ENCODE results near the gene B3GALT6. TPM values are rescaled to one million over a fixed set of nuclear protein-coding genes. Genes with fewer than 3 reads are reported as not detected.

Gene B3GALT6
- total RNA-seq, 1 donor from 2014 or later = 15.8 TPM

- Histone ChIP-seq H3F3A (ENCODE audit: low read depth) (peaks cover 9% of the 10 kb centered on the region), H3K79me2 (ENCODE audit: low read depth) (peaks cover 8% of the 10 kb centered on the region), H3K27me3 (no peaks in the 10 kb centered on the region), H3K4me1 (peaks cover 9% of the 10 kb centered on the region), H3K36me3 (no peaks in the 10 kb centered on the region), H3K9me3 (ENCODE audit: low read depth) (no peaks in the 10 kb centered on the region), H3K9ac (no peak overlapping the region), H3K4me2 (no peak overlapping the region), H2AFZ (replicated peaks) (no peak overlapping the region), H4K20me1 (ENCODE audit: low read depth) (peaks cover 14% of the 10 kb centered on the region), H3K27ac (no peak overlapping the region), H3K4me3 (no peak overlapping the region)
- Mint-ChIP-seq H3K27ac (no peak overlapping the region), H3K36me3 (peaks cover 3% of the 10 kb centered on the region), H3K27me3 (ENCODE audit: insufficient read depth, low read depth) (peaks cover 2% of the 10 kb centered on the region), H3K4me1 (peaks cover 8% of the 10 kb centered on the region), H3K9me3 (no peaks in the 10 kb centered on the region), H3K4me3 (no peak overlapping the region)
- TF ChIP-seq EZH2 (IDR thresholded peaks at IDR 0.05) (no peak), EZH2phosphoT487 (IDR thresholded peaks at IDR 0.05) (no peak)
- DNase-seq (ENCODE audit: low spot score) = no peak
Measured at GRCh38 chr1:1239227-1239613, 7.2 kb downstream of the B3GALT6 start.

GRCh38 chr1:1239614-1240347 lies 7.7 kb downstream of the B3GALT6 start:
- TF ChIP-seq EZH2 (IDR thresholded peaks at IDR 0.05) (no peak), EZH2phosphoT487 (IDR thresholded peaks at IDR 0.05) (no peak), CTCF (IDR thresholded peaks at IDR 0.05) (no peak)
- peak; percentile 42 for DNase-seq (ENCODE audit: low spot score)
- no peaks in the 10 kb centered on the region for H3K36me3 Mint-ChIP-seq
- H3K27ac ChIP-seq = no peak overlapping the region
- no peak overlapping the region for H2AFZ ChIP-seq (replicated peaks)
- H3K4me2 ChIP-seq = no peak overlapping the region
- no peak overlapping the region for H3K4me3 Mint-ChIP-seq
- H3K4me1 ChIP-seq = peaks cover 9% of the 10 kb centered on the region
- no peaks in the 10 kb centered on the region for H3K9me3 ChIP-seq (ENCODE audit: low read depth)
- H4K20me1 ChIP-seq (ENCODE audit: low read depth) = peaks cover 16% of the 10 kb centered on the region
- H3K27me3 ChIP-seq = no peaks in the 10 kb centered on the region
- H3K4me3 ChIP-seq = no peak overlapping the region
- no peak overlapping the region for H3K9ac ChIP-seq
- H3K79me2 ChIP-seq (ENCODE audit: low read depth) = peaks cover 2% of the 10 kb centered on the region
- H3K9me3 Mint-ChIP-seq = no peaks in the 10 kb centered on the region
- no peak overlapping the region for H3K27ac Mint-ChIP-seq
- peaks cover 2% of the 10 kb centered on the region for H3K27me3 Mint-ChIP-seq (ENCODE audit: insufficient read depth, low read depth)
- H3K36me3 ChIP-seq = no peaks in the 10 kb centered on the region
- H3K4me1 Mint-ChIP-seq = peaks cover 4% of the 10 kb centered on the region
- H3F3A ChIP-seq (ENCODE audit: low read depth) = peaks cover 12% of the 10 kb centered on the region

- Histone ChIP-seq H3K79me2 (ENCODE audit: low read depth) (no peaks in the 10 kb centered on the region), H3K4me2 (no peak overlapping the region), H4K20me1 (ENCODE audit: low read depth) (peaks cover 16% of the 10 kb centered on the region), H3K9ac (no peak overlapping the region), H3F3A (ENCODE audit: low read depth) (peaks cover 12% of the 10 kb centered on the region), H3K27me3 (no peaks in the 10 kb centered on the region), H3K9me3 (ENCODE audit: low read depth) (no peaks in the 10 kb centered on the region), H3K27ac (no peak overlapping the region), H3K36me3 (no peaks in the 10 kb centered on the region), H3K4me1 (peaks cover 9% of the 10 kb centered on the region), H2AFZ (replicated peaks) (no peak overlapping the region), H3K4me3 (no peak overlapping the region)
- Mint-ChIP-seq H3K27ac (no peak overlapping the region), H3K36me3 (no peaks in the 10 kb centered on the region), H3K9me3 (no peaks in the 10 kb centered on the region), H3K27me3 (ENCODE audit: insufficient read depth, low read depth) (peaks cover 2% of the 10 kb centered on the region), H3K4me3 (no peak overlapping the region), H3K4me1 (peaks cover 4% of the 10 kb centered on the region)
- TF ChIP-seq EZH2 (IDR thresholded peaks at IDR 0.05) (no peak), EZH2phosphoT487 (IDR thresholded peaks at IDR 0.05) (no peak), CTCF (IDR thresholded peaks at IDR 0.05) (no peak)
- no peak for DNase-seq (ENCODE audit: low spot score)
Measured at GRCh38 chr1:1240348-1240732, 8.3 kb downstream of the B3GALT6 start.
